Transverse colon (tissue), 4 donors: Measurements from ENCODE around the gene RASGRP1. TPM values are rescaled to one million over a fixed set of nuclear protein-coding genes. Genes with fewer than 3 reads are reported as not detected.

Source experiments
- DNase-seq: peaks from one replicate; pipeline ENCODE4 v3.0.0-alpha.2; 2019
- H3K27ac ChIP-seq, 4 donors: fragments of 200-600 bp; sonication (generic); 2 replicates each; pipeline ENCODE4 v1.5.1; 2016 to 2018; ENCODE audit warnings: inconsistent platforms in 4 of 4
- H3K27me3 ChIP-seq: fragments of 200-600 bp; sonication (generic); 2 replicates; pipeline ENCODE4 v1.5.1; 2017; ENCODE audit warnings: inconsistent platforms
- H3K36me3 ChIP-seq, 4 donors: fragments of 200-600 bp; sonication (generic); 2 replicates each; pipeline ENCODE4 v1.5.1; 2017 to 2019; ENCODE audit warnings: inconsistent platforms in 4 of 4
- H3K4me1 ChIP-seq, 4 donors: fragments of 200-600 bp; sonication (generic); 2 replicates each; pipeline ENCODE4 v1.5.1; 2017 to 2020; ENCODE audit warnings: inconsistent platforms in 4 of 4
- H3K4me3 ChIP-seq, 4 donors: fragments of 200-600 bp; sonication (generic); 1 replicate in 1 of 4; 2 replicates in 3 of 4; pipeline versions ENCODE4 v1.5.1 to v1.6.1; 2017 to 2019; ENCODE audit warnings: inconsistent platforms in 4 of 4
- H3K9me3 ChIP-seq, 2 donors: fragments of 200-600 bp; sonication (generic); 2 replicates each; pipeline ENCODE4 v1.5.1; 2017 to 2019; ENCODE audit warnings: inconsistent platforms in 2 of 2
- CTCF ChIP-seq, 5 experiments: fragments of 200-600 bp in 3 of 5; fragments of 450-650 bp in 2 of 5; sonication (generic) in 3 of 5; IDR thresholded peaks; 1 replicate in 2 of 5; 2 replicates in 3 of 5; pipeline ENCODE4 v1.5.1; 2016 to 2017; ENCODE audit warnings: antibody characterized with exemption in 5 of 5, inconsistent platforms in 3 of 5, mild to moderate bottlenecking in 2 of 5, moderate library complexity in 1 of 5
- EP300 ChIP-seq: sonication (generic); formaldehyde crosslinking; IDR thresholded peaks from one replicate; pipeline ENCODE4 v1.6.1; 2017; ENCODE audit warnings: antibody characterized with exemption, low read depth
- POLR2A ChIP-seq: fragments of 450-650 bp; IDR thresholded peaks from one replicate; pipeline ENCODE4 v1.6.1; 2016; ENCODE audit warnings: antibody characterized with exemption, mild to moderate bottlenecking, moderate library complexity
- POLR2AphosphoS5 ChIP-seq, 3 donors: sonication (generic); formaldehyde crosslinking; IDR thresholded peaks; one replicate each; pipeline ENCODE4 v1.6.1; 2016; ENCODE audit warnings: antibody characterized with exemption in 3 of 3
- WGBS, 2 donors: methylation state at CpG; one replicate each; pipeline ENCODE4 v1.1.5; 2018; ENCODE audit warnings: low coverage in 1 of 2; 5-methylcytosine and 5-hydroxymethylcytosine counted together
- in situ Hi-C, 4 donors: fragments of 200-750 bp; cut with MboI; loops; one replicate each; pipeline versions ENCODE4 v1.15.0 to v1.15.1; 2017; ENCODE audit warnings: low sequenced_read_pairs in 3 of 4, low pct_ligation_motif_present in 1 of 4, low pct_unique_long_range_greater_than_20kb in 1 of 4
- intact Hi-C: fragments of 100-400 bp; cut with DNase I; formaldehyde crosslinking; loops from one replicate; pipeline ENCODE4 v1.15.1; 2023; ENCODE audit warnings: low total_unique reads
- total RNA-seq, 4 donors: library from RNA; depleted of rRNA; stranded (reverse); fragments of >200 nt; gene quantifications; one replicate each; pipeline ENCODE4 v1.1.0, GENCODE V29; 2016

The RASGRP1 gene
- total RNA-seq, 4 donors from 2014 or later = 0.40 to 10.8 (median 2.3) TPM

- WGBS, 2 donors = 94 to 100% methylated on average over 1 of the region's 1 CpG
- intact Hi-C loops = no loop called here
- in situ Hi-C loops = loop anchor here in 1 of 4 donors (25.0 kb wide), 1 partner anchor 188 kb away; no protein-coding TSS in a partner anchor
Observed at GRCh38 chr15:38499651-38500050, 65.0 kb downstream of the RASGRP1 start.

GRCh38 chr15:38496151-38496550, 68.5 kb downstream of the RASGRP1 start:
- Histone ChIP-seq H3K9me3 (no peaks in the 10 kb centered on the region), H3K27me3 (no peaks in the 10 kb centered on the region), H3K4me1 (peaks cover 0 to 8% (median 0%) of the 10 kb centered on the region in 4 donors), H3K27ac (no peak overlapping the region), H3K4me3 (no peak overlapping the region), H3K36me3 (peaks cover 0 to 4% (median 0%) of the 10 kb centered on the region in 4 donors)
- intact Hi-C loops (no loop called here), in situ Hi-C loops (loop anchor here in 1 of 4 donors (25.0 kb wide), 1 partner anchor 191 kb away; no protein-coding TSS in a partner anchor)
- TF ChIP-seq POLR2A (no peak), POLR2AphosphoS5 (IDR thresholded peaks at IDR 0.05) (no peak), CTCF (IDR thresholded peaks at IDR 0.05) (no peak), EP300 (no peak)
- 95 to 100% methylated on average over 1 of the region's 1 CpG for WGBS, 2 donors
- DNase-seq = no peak

More at GRCh38 chr15:38499651-38500050, 65.0 kb downstream of the RASGRP1 start:
- Histone ChIP-seq H3K27ac (no peak overlapping the region), H3K9me3 (no peaks in the 10 kb centered on the region), H3K27me3 (no peaks in the 10 kb centered on the region), H3K4me3 (no peak overlapping the region), H3K36me3 (peaks cover 0 to under 1% (median 0%) of the 10 kb centered on the region in 4 donors), H3K4me1 (peaks cover 0 to 8% (median 0%) of the 10 kb centered on the region in 4 donors)
- no peak for DNase-seq
- TF ChIP-seq POLR2A = no peak
- TF ChIP-seq POLR2AphosphoS5 (IDR thresholded peaks at IDR 0.05) = no peak
- TF ChIP-seq EP300 = no peak
- no peak for TF ChIP-seq CTCF (IDR thresholded peaks at IDR 0.05)

- TF ChIP-seq POLR2AphosphoS5 (IDR thresholded peaks at IDR 0.05) = no peak
- TF ChIP-seq CTCF (IDR thresholded peaks at IDR 0.05) = no peak
- no peak for TF ChIP-seq POLR2A
- TF ChIP-seq EP300 = no peak
- in situ Hi-C loops (loop anchor here in 1 of 4 donors (25.0 kb wide), 1 partner anchor 197 kb away; no protein-coding TSS in a partner anchor), intact Hi-C loops (no loop called here)
- no peaks in the 10 kb centered on the region for H3K4me1 ChIP-seq
- WGBS, 2 donors = 65 to 73% methylated on average over 3 of the region's 3 CpGs
- DNase-seq = no peak
- H3K36me3 ChIP-seq = peaks cover 0 to 4% (median 0%) of the 10 kb centered on the region in 4 donors
- no peaks in the 10 kb centered on the region for H3K9me3 ChIP-seq
- no peak overlapping the region for H3K4me3 ChIP-seq
- H3K27ac ChIP-seq = no peak overlapping the region
- H3K27me3 ChIP-seq = no peaks in the 10 kb centered on the region
Observed at GRCh38 chr15:38490242-38490922, 74.2 kb downstream of the RASGRP1 start.

GRCh38 chr15:38487378-38487777, 77.2 kb downstream of the RASGRP1 start:
- Histone ChIP-seq H3K27me3 (no peaks in the 10 kb centered on the region), H3K4me1 (peaks cover 0 to 7% (median 0%) of the 10 kb centered on the region in 4 donors), H3K4me3 (no peak overlapping the region), H3K9me3 (no peaks in the 10 kb centered on the region), H3K36me3 (no peaks in the 10 kb centered on the region), H3K27ac (no peak overlapping the region)
- in situ Hi-C loops (loop anchor here in 2 of 4 donors (10.0 to 25.0 kb wide), 2 partner anchors 197 to 200 kb away; no protein-coding TSS in a partner anchor), intact Hi-C loops (no loop called here)
- 91 to 100% methylated on average over 1 of the region's 1 CpG for WGBS, 2 donors
- DNase-seq = no peak
- TF ChIP-seq EP300 (no peak), CTCF (IDR thresholded peaks at IDR 0.05) (no peak), POLR2AphosphoS5 (IDR thresholded peaks at IDR 0.05) (no peak)
